NOMO-1 (cell line): Measurements from ENCODE around the gene ATP5PD.
A peak's percentile ranks its signal among the peaks of the same experiment; 100 is the strongest.
"Not testable (repeated sequence)": the region's sequence is repeated elsewhere in the genome, so short reads cannot be mapped to it uniquely, and the experiment has no call there.

Experiments
- DNase-seq, 2 experiments: peaks; one replicate each; lab custom pipeline; 2025; ENCODE audit not compliant: unreplicated experiment in 2 of 2; lab: John Stamatoyannopoulos, UW

Gene ATP5PD

GRCh38 chr17:75025398-75025734 is 21.4 kb downstream of the ATP5PD start:
- DNase-seq: not testable (repeated sequence)

GRCh38 chr17:75024686-75025397 is 21.9 kb downstream of the ATP5PD start:
- no peak for DNase-seq

GRCh38 chr17:75020331-75021110 is 26.2 kb downstream of the ATP5PD start:
- no peak for DNase-seq

GRCh38 chr17:75019710-75020109 is 27.1 kb downstream of the ATP5PD start:
- no peak for DNase-seq

- DNase-seq: no peak
Measured at GRCh38 chr17:75019146-75019545, 27.6 kb downstream of the ATP5PD start.

GRCh38 chr17:75013092-75013559 is 33.6 kb downstream of the ATP5PD start:
- DNase-seq: no peak

GRCh38 chr17:75012346-75013091 is 34.2 kb downstream of the ATP5PD start, which contains the start of gene MRPL58:
Gene MRPL58, plus strand, starts transcription at chr17:75012670. Its CDS starts 17 bp downstream, at chr17:75012687.
- peak; percentile 83 to 90 for DNase-seq

GRCh38 chr17:75012096-75012345 is 34.7 kb downstream of the ATP5PD start:
- DNase-seq: no peak

GRCh38 chr17:75011401-75012095 is 35.2 kb downstream of the ATP5PD start:
- DNase-seq: no peak

- DNase-seq: no peak
Measured at GRCh38 chr17:75010683-75011400, 35.9 kb downstream of the ATP5PD start.

GRCh38 chr17:75009139-75009724 is 37.5 kb downstream of the ATP5PD start:
- no peak for DNase-seq

- DNase-seq: no peak
Measured at GRCh38 chr17:75008373-75008772, 38.4 kb downstream of the ATP5PD start.

GRCh38 chr17:75006653-75007052 is 40.1 kb downstream of the ATP5PD start:
- peak in 1 of 2 experiments; percentile 72 for DNase-seq

- not testable (repeated sequence) for DNase-seq
Measured at GRCh38 chr17:75006084-75006483, 40.7 kb downstream of the ATP5PD start.

GRCh38 chr17:75005291-75005690 is 41.5 kb downstream of the ATP5PD start:
- no peak for DNase-seq

- DNase-seq: no peak
Measured at GRCh38 chr17:75004371-75004770, 42.4 kb downstream of the ATP5PD start.

- no peak for DNase-seq
Measured at GRCh38 chr17:75003957-75004355, 42.8 kb downstream of the ATP5PD start.

GRCh38 chr17:75003070-75003956 is 43.5 kb downstream of the ATP5PD start:
- no peak for DNase-seq
